B cell (primary cell): Measurements from ENCODE around the gene ZC3H18. TPM values are rescaled to one million over a fixed set of nuclear protein-coding genes. Genes with fewer than 3 reads are reported as not detected.

Experiments
- ATAC-seq: fragments of 200-7000 bp; cut with Tn5 transposase; one replicate; pipeline ENCODE4 v1.10.0; 2021; ENCODE audit warnings: low read depth, mild to moderate bottlenecking, moderate number of reproducible peaks, moderate library complexity
- CTCF ChIA-PET: fragments of 350-600 bp; sonication (Branson Sonifier 250); formaldehyde crosslinking; loops from one replicate; lab custom pipeline; 2021; ENCODE audit warnings: antibody characterized with exemption, inconsistent platforms; lab: Charles Lee
- POLR2A ChIA-PET: fragments of 350-600 bp; sonication (Branson Sonifier 250); formaldehyde crosslinking; loops from one replicate; lab custom pipeline; 2021; ENCODE audit warnings: antibody characterized with exemption; lab: Charles Lee
- DNase-seq: peaks from one replicate; pipeline ENCODE4 v3.0.0; 2013
- H2AFZ ChIP-seq: 2 replicates; pipeline ENCODE4 v1.6.1; 2012; ENCODE audit warnings: mild to moderate bottlenecking, low read depth, low read length; ENCODE audit not compliant: insufficient read depth, poor library complexity, severe bottlenecking
- H3K27ac ChIP-seq, 2 donors: 1 replicate in 1 of 2; 2 replicates in 1 of 2; pipeline ENCODE4 v1.5.1; 2012 to 2013; ENCODE audit warnings: low read length in 2 of 2, mild to moderate bottlenecking in 2 of 2, moderate library complexity in 1 of 2
- H3K27me3 ChIP-seq, 4 experiments: fragments of 200-600 bp in 1 of 4; sonication (generic) in 1 of 4; replicated peaks in 1 of 4; 1 replicate in 2 of 4; 2 replicates in 2 of 4; pipeline versions ENCODE4 v1.6.1 to v1.7.0; 2013 to 2016; ENCODE audit warnings: low read length in 3 of 4, mild to moderate bottlenecking in 2 of 4, mixed read lengths in 1 of 4, moderate library complexity in 1 of 4; ENCODE audit not compliant: insufficient read depth in 4 of 4, control insufficient read depth in 3 of 4; ENCODE audit errors: control extremely low read depth in 1 of 4
- H3K36me3 ChIP-seq, 2 experiments: replicated peaks in 1 of 2; 1 replicate in 1 of 2; 2 replicates in 1 of 2; pipeline versions ENCODE4 v1.6.1 to v1.7.1; 2013; ENCODE audit warnings: low read length in 1 of 2; ENCODE audit not compliant: insufficient read depth in 2 of 2, control insufficient read depth in 1 of 2; ENCODE audit errors: control extremely low read depth in 1 of 2, extremely low read depth in 1 of 2
- H3K4me1 ChIP-seq, 2 donors: fragments of 200-600 bp in 1 of 2; sonication (generic) in 1 of 2; 1 replicate in 1 of 2; 2 replicates in 1 of 2; pipeline versions ENCODE4 v1.5.1 to v1.6.1; 2013 to 2017; ENCODE audit warnings: low read length in 2 of 2; ENCODE audit not compliant: control insufficient read depth in 2 of 2, insufficient read depth in 2 of 2
- H3K4me2 ChIP-seq: replicated peaks from 2 replicates; pipeline ENCODE3; 2012; ENCODE audit warnings: mild to moderate bottlenecking, low read depth, low read length; ENCODE audit not compliant: poor library complexity, severe bottlenecking
- H3K4me3 ChIP-seq, 5 experiments: fragments of 200-600 bp in 1 of 5; sonication (generic) in 1 of 5; 1 replicate in 3 of 5; 2 replicates in 2 of 5; pipeline versions ENCODE4 v1.5.1 to v1.7.0; 2011 to 2016; ENCODE audit warnings: low read length in 4 of 5, mild to moderate bottlenecking in 4 of 5, low read depth in 2 of 5, control low read depth in 1 of 5, moderate library complexity in 1 of 5; ENCODE audit not compliant: insufficient read depth in 1 of 5; ENCODE audit errors: control extremely low read depth in 1 of 5, extremely low read depth in 1 of 5
- H3K79me2 ChIP-seq: fragments of 200-600 bp; sonication (generic); one replicate; pipeline ENCODE4 v1.6.0; 2016; ENCODE audit warnings: low read length; ENCODE audit not compliant: control insufficient read depth, insufficient read depth
- H3K9ac ChIP-seq: fragments of 200-600 bp; sonication (generic); 2 replicates; pipeline ENCODE4 v1.6.1; 2017; ENCODE audit warnings: mild to moderate bottlenecking, low read length, moderate library complexity
- H3K9me3 ChIP-seq, 3 donors: one replicate each; pipeline versions ENCODE4 v1.6.1 to v1.7.1; 2013; ENCODE audit warnings: low read length in 2 of 3; ENCODE audit not compliant: control insufficient read depth in 2 of 3, insufficient read depth in 1 of 3; ENCODE audit errors: control extremely low read depth in 1 of 3
- H4K20me1 ChIP-seq: 2 replicates; pipeline ENCODE4 v1.6.0; 2012; ENCODE audit warnings: mild to moderate bottlenecking, low read length; ENCODE audit not compliant: insufficient read depth, control insufficient read depth, poor library complexity, severe bottlenecking
- H3K27ac Mint-ChIP-seq: one replicate; pipeline ENCODE4 v1.8.0; 2021; ENCODE audit warnings: mixed read lengths
- H3K27me3 Mint-ChIP-seq: one replicate; pipeline ENCODE4 v1.8.0; 2021; ENCODE audit warnings: mixed read lengths
- H3K4me1 Mint-ChIP-seq: one replicate; pipeline ENCODE4 v1.8.0; 2021; ENCODE audit warnings: mixed read lengths
- H3K4me3 Mint-ChIP-seq: one replicate; pipeline ENCODE4 v1.8.0; 2021; ENCODE audit warnings: mixed read lengths
- H3K9me3 Mint-ChIP-seq: one replicate; pipeline ENCODE4 v1.8.0; 2022; ENCODE audit warnings: mixed read lengths; ENCODE audit not compliant: insufficient read depth
- CTCF ChIP-seq: fragments of 200-600 bp; IDR thresholded peaks from one replicate; pipeline ENCODE4 v1.8.0; 2022; ENCODE audit warnings: antibody characterized with exemption, mild to moderate bottlenecking
- EZH2 ChIP-seq: IDR thresholded peaks from 2 replicates; pipeline ENCODE4 v1.6.1; 2012; ENCODE audit warnings: borderline replicate concordance, low read depth, mild to moderate bottlenecking, moderate library complexity, low read length; ENCODE audit not compliant: insufficient read depth, poor library complexity, severe bottlenecking
- WGBS: methylation state at CpG from one replicate; pipeline ENCODE4 v1.1.5; 2013; ENCODE audit warnings: missing lambda C conversion rate; ENCODE audit not compliant: insufficient coverage; 5-methylcytosine and 5-hydroxymethylcytosine counted together
- intact Hi-C: fragments of 100-400 bp; cut with micrococcal nuclease; formaldehyde crosslinking; loops from one replicate; pipeline ENCODE4 v1.10.0; 2022
- polyA plus RNA-seq: library from polyadenylated mRNA; depleted of rRNA; stranded (reverse); fragments of >200 nt; gene quantifications from 2 replicates; pipeline ENCODE4 v1.2.3, GENCODE V29; 2012
- total RNA-seq, 2 donors: library from RNA; stranded (reverse); fragments of 120-200 nt in 1 of 2; gene quantifications; 1 replicate in 1 of 2; 2 replicates in 1 of 2; pipeline versions ENCODE4 v1.2.3 to v1.2.4, GENCODE V29; 2013 to 2022

Gene ZC3H18
- total and polyA plus RNA-seq, 2 donors (not counting 1 experiment from before 2014, with no cell fraction given), result 40.4 to 74.2 TPM

- Histone ChIP-seq H3K9me3 (no peaks in the 10 kb centered on the region), H3K4me1 (peaks cover 34 to 52% of the 10 kb centered on the region in 2 donors), H3K27ac (peak overlapping the region; percentile 27 to 91), H2AFZ (no peak overlapping the region), H3K4me3 (peak overlapping the region in 4 of 5 experiments; percentile 9 to 46 (median 38)), H3K36me3 (peaks cover 0 to 34% of the 10 kb centered on the region in 2 experiments), H3K79me2 (peaks cover 44% of the 10 kb centered on the region), H4K20me1 (peaks cover 58% of the 10 kb centered on the region), H3K9ac (peak overlapping the region; percentile 53), H3K4me2 (peak overlapping the region; percentile 91), H3K27me3 (no peaks in the 10 kb centered on the region)
- peak; percentile 24 for ATAC-seq
- WGBS, result 49% methylated on average over 31 of the region's 31 CpGs
- Mint-ChIP-seq H3K27ac (peak overlapping the region; percentile 97), H3K4me1 (peaks cover 43% of the 10 kb centered on the region), H3K4me3 (peak overlapping the region; percentile 87), H3K27me3 (no peaks in the 10 kb centered on the region), H3K9me3 (no peaks in the 10 kb centered on the region)
- TF ChIP-seq EZH2 (no peak), CTCF (peak; percentile 62)
- peak; percentile 74 for DNase-seq
- ChIA-PET CTCF (interaction anchor here (0.7 to 3.4 kb wide), 13 partner anchors 10 to 434 kb away, joined by 3 to 14 read pairs (median 4); no protein-coding TSS in a partner anchor), POLR2A (interaction anchor here (0.6 to 2.2 kb wide), 10 partner anchors 11 to 804 kb away, joined by 3 to 14 read pairs (median 4); partner anchors contain the start of genes CYBA and MVD)
- intact Hi-C loops, result loop anchor here (1.0 to 10.0 kb wide), 3 partner anchors 25 to 884 kb away; partner anchors contain the start of genes CTU2, CYBA, RNF166 and RPL13
These were observed 111.0 kb downstream of the ZC3H18 start for GRCh38 chr16:88681084-88681680.

Other genes with a start within 250 kb of the ZC3H18 start
- gene ZNF469, start 187.4 kb upstream of the ZC3H18 start, total RNA-seq, result 5.9 and 6.5 TPM in 2 replicates
- 0.14 and 0.25 TPM in 2 replicates for gene ZNF469, start 187.4 kb upstream of the ZC3H18 start, polyA plus RNA-seq
- gene ZFPM1, start 117.1 kb upstream of the ZC3H18 start, total RNA-seq, result 32.2 and 34.6 TPM in 2 replicates
- 2.3 and 4.3 TPM in 2 replicates for gene ZFPM1, start 117.1 kb upstream of the ZC3H18 start, polyA plus RNA-seq
- 1.4 and 1.5 TPM in 2 replicates for gene IL17C, start 68.2 kb downstream of the ZC3H18 start, total RNA-seq
- gene IL17C, start 68.2 kb downstream of the ZC3H18 start, polyA plus RNA-seq, result 1.3 and 3.5 TPM in 2 replicates
- 698 and 701 TPM in 2 replicates for gene CYBA, start 80.7 kb downstream of the ZC3H18 start, total RNA-seq
- gene CYBA, start 80.7 kb downstream of the ZC3H18 start, polyA plus RNA-seq, result 1,091 and 1,336 TPM in 2 replicates
- gene MVD, start 92.7 kb downstream of the ZC3H18 start, total RNA-seq, result 84.5 and 95.4 TPM in 2 replicates
- 40.9 and 49.4 TPM in 2 replicates for gene MVD, start 92.7 kb downstream of the ZC3H18 start, polyA plus RNA-seq
- 8.2 and 8.8 TPM in 2 replicates for gene SNAI3, start 116.1 kb downstream of the ZC3H18 start, total RNA-seq
- 3.7 and 6.5 TPM in 2 replicates for gene SNAI3, start 116.1 kb downstream of the ZC3H18 start, polyA plus RNA-seq
- gene RNF166, start 136.0 kb downstream of the ZC3H18 start, total RNA-seq, result 64.1 and 75.8 TPM in 2 replicates
- gene RNF166, start 136.0 kb downstream of the ZC3H18 start, polyA plus RNA-seq, result 65.0 and 94.1 TPM in 2 replicates
- 18.4 and 19.3 TPM in 2 replicates for gene CTU2, start 136.1 kb downstream of the ZC3H18 start, total RNA-seq
- gene CTU2, start 136.1 kb downstream of the ZC3H18 start, polyA plus RNA-seq, result 17.3 and 23.7 TPM in 2 replicates
- gene PIEZO1, start 214.8 kb downstream of the ZC3H18 start, total RNA-seq, result 108 and 118 TPM in 2 replicates
- 331 and 354 TPM in 2 replicates for gene PIEZO1, start 214.8 kb downstream of the ZC3H18 start, polyA plus RNA-seq
- 0.27 and 1.3 TPM in 2 replicates for gene CDT1, start 233.4 kb downstream of the ZC3H18 start, total RNA-seq
- gene CDT1, start 233.4 kb downstream of the ZC3H18 start, polyA plus RNA-seq, result 0.36 and 0.48 TPM in 2 replicates
- 111 and 124 TPM in 2 replicates for gene APRT, start 241.5 kb downstream of the ZC3H18 start, total RNA-seq
- gene APRT, start 241.5 kb downstream of the ZC3H18 start, polyA plus RNA-seq, result 121 and 161 TPM in 2 replicates